AML-193 (cell line): ENCODE data around the gene STXBP2.

Source experiments
- DNase-seq, 2 experiments: peaks; one replicate each; lab custom pipeline; 2025; lab: John Stamatoyannopoulos, UW

STXBP2 gene

DNA sequence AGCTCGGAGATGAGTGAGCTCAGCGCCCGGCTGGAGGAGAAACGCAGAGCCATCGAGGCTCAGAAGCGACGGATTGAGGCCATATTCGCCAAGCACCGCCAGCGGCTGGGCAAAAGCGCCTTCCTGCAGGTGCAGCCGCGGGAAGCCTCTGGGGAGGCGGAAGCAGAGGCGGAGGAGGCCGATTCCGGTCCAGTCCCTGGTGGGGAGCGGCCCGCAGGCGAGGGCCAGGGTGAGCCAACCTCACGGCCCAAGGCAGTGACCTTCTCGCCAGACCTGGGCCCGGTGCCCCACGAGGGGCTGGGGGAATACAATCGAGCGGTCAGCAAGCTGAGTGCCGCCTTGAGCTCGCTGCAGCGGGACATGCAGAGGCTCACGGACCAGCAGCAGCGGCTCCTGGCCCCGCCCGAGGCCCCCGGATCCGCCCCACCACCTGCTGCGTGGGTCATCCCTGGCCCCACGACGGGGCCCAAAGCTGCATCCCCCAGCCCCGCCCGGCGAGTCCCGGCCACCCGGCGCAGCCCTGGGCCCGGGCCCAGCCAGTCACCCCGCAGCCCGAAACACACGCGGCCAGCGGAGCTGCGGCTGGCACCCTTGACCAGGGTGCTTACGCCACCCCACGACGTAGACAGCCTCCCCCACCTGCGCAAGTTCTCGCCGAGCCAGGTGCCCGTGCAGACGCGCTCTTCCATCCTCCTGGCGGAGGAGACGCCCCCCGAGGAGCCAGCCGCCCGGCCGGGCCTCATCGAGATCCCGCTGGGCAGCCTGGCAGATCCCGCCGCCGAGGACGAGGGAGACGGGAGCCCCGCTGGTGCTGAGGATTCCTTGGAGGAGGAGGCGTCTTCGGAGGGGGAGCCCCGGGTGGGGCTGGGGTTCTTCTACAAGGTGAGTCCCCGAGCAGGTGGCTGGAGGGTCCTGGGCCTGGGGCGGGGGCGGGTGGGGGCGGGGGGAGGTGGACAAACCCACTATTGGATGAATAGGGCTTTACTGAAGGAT is 24.3 kb upstream of the STXBP2 start:
- DNase-seq, result no peak

GRCh38 chr19:7614859-7615741 is 21.8 kb upstream of the STXBP2 start:
- DNase-seq, result no peak

GRCh38 chr19:7617172-7617571 is 19.7 kb upstream of the STXBP2 start:
- DNase-seq, result no peak

DNA sequence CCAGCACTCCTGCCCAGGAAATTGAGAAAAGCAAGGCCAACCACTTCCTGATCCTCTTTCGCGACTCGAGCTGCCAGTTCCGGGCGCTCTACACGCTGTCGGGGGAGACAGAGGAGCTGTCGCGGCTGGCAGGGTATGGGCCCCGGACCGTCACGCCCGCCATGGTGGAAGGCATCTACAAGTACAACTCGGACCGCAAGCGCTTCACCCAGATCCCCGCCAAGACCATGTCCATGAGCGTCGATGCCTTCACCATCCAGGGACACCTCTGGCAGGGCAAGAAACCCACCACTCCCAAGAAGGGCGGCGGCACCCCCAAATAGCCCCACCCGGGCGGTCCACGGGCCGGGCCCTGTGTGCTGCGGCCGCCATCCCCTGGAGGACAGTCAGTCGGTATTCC is 19.2 kb upstream of the STXBP2 start:
- DNase-seq, result no peak

- DNase-seq, result no peak
Observed at GRCh38 chr19:7618348-7618747, 18.6 kb upstream of the STXBP2 start.

- DNase-seq, result no peak
Observed at GRCh38 chr19:7618771-7619510, 18.0 kb upstream of the STXBP2 start.

- no peak for DNase-seq
Observed at GRCh38 chr19:7619671-7620441, 17.1 kb upstream of the STXBP2 start.

GRCh38 chr19:7620442-7621412 is 16.2 kb upstream of the STXBP2 start:
- DNase-seq, result no peak

DNA sequence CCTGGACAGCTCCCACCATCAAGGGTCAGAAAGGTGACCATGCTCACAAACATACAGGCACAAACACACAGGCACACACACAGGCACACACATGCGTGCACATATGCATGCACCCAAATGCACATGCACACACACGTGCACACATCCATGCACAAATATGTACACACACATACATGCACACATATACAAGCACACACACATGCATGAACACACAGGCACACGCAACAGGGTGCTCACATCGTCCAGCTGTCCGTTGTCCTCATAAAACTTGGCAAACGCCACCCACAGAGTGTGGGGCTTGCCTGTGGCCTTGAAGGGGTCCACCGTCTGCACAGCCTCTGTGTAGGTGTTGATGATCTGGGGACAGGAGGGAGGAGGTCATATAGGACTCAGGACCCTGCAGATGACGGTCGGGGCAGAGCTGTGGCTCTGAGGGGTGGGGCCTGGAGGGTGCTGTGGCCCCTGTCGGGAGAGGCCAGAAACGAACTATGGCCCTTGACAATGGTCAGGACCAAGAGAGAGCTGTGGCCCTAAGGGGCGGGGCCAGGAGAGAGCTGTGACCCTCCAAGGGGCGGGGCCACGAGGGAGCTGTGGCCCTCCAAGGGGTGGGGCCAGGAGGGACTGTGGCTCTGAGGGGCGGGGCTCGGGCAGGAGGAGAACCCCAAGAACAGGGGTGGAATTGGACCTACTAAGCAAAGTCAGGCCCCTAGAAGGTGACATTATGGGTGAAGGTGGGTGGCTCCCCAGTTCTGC is 13.8 kb upstream of the STXBP2 start:
- no peak for DNase-seq

- no peak for DNase-seq
Observed at GRCh38 chr19:7623725-7624603, 12.9 kb upstream of the STXBP2 start.

GRCh38 chr19:7624810-7625209 is 12.1 kb upstream of the STXBP2 start:
- no peak for DNase-seq

DNA sequence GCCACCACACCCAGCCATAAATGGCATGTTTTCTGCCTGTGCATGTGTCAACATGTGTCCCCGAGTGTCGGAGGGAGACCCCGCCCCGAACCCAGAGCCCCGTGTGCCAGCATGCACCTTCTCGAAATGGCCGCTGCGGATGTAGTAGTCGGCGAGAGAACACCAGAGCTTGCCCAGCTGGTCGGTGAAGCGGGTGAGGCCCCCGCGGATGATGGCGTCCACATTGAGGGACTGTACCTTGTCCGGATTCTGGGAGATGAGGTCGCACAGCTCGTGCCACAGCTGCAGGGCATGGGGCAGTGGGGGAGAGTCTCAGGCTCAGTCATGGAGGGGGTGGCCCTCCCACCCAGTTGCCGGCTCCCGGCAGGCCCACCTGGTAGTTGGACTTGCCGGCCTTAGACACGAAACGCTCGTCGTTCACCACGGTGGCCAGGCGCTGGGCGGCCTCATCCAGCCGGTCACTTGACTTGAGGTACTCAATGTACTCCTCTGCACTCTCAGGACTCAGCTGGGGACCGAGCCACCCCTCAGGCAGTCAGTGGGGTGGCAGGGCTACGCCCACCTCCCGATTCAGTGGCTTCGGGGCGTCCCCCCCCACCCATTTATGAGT is 11.0 kb upstream of the STXBP2 start:
- no peak for DNase-seq

- DNase-seq, result no peak
Observed at GRCh38 chr19:7627166-7627565, 9.7 kb upstream of the STXBP2 start.

GRCh38 chr19:7628589-7629311 is 8.2 kb upstream of the STXBP2 start:
- DNase-seq, result no peak

DNA sequence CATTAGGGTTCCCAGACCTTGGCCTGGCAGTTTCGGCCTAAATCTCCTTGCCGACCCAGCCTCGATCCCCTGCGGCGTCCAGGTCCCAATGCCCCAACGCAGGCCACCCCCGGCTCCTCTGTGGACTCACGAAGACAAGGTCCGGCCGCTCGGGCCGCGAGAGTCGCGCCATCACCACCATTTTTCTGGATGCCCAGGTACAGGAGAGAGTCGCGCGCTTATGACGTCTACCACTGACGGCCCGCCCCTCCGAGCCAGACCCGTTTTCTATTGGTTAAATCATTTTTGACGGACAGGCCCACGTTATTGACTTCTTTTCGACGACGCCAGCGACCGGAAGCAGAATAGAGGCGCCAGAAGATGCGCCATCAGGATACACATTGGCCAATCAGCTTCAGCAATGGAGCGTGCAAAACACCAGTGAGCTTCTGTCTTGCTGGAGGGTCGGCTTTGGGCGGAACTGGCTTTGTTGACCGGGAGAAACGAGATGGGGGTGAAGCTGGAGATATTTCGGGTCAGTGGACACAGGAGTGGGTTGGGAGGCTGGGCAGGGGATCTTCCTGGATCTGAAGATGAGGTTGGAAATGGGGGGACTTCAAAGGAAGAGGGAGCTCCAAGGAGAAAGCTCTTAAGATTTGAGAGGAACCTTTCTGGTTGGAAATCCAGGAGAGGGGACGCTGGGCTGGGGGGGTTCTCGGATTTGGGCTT is 7.4 kb upstream of the STXBP2 start, which contains the start of the genes PET100 and XAB2:
TSS of gene PET100 (plus strand) at position 447 of the 708 bp plus-strand sequence. CDS start at position 488, 41 bp downstream.
TSS of gene XAB2 (minus strand) at position 199 of the 708 bp plus-strand sequence. CDS start at position 181, 18 bp downstream.
- peak; percentile 98 to 99 for DNase-seq

DNA sequence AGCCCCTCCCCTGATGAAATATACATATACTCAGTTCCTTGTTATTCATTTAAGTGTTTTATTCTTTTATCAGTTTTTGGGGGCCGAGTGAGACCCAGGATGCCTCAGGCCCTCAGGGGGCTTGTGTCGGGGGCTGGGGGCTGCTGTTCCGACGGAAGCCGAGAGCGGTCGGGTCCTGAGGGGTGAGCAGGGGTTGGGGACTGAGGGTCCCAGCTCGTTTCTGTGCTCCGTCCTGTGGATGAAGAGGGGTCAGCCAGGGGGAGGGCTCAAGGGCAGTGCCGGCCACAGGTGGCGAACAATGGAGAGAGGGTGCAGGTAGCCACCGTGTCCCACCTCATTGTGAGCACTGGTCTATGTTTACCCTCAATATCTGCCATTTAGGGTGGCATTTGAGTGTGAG is 5.3 kb upstream of the STXBP2 start:
- no peak for DNase-seq
